Measurements from ENCODE around the gene TNF.
A peak's percentile ranks its signal among the peaks of the same experiment; 100 is the strongest.

TNF gene

GRCh38 chr6:31528821-31529328 is 46.5 kb upstream of the TNF start, which contains the start of gene MCCD1 (continued):
- no peak for TF ChIP-seq ZSCAN23 (tag by site-specific recombination; IDR thresholded peaks at IDR 0.05)
- TF ChIP-seq ZNF248 (tag by site-specific recombination; IDR thresholded peaks at IDR 0.05) = no peak
- TF ChIP-seq ZNF341 (tag by site-specific recombination; IDR thresholded peaks at IDR 0.05; ENCODE audit: low read depth) = peak; percentile 8; the same call in 1 of the 2 replicates
- no peak for TF ChIP-seq ZNF791 (tag by site-specific recombination; IDR thresholded peaks at IDR 0.05)
- TF ChIP-seq, protein P1, sequence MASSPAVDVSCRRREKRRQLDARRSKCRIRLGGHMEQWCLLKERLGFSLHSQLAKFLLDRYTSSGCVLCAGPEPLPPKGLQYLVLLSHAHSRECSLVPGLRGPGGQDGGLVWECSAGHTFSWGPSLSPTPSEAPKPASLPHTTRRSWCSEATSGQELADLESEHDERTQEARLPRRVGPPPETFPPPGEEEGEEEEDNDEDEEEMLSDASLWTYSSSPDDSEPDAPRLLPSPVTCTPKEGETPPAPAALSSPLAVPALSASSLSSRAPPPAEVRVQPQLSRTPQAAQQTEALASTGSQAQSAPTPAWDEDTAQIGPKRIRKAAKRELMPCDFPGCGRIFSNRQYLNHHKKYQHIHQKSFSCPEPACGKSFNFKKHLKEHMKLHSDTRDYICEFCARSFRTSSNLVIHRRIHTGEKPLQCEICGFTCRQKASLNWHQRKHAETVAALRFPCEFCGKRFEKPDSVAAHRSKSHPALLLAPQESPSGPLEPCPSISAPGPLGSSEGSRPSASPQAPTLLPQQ (tag by site-specific recombination; IDR thresholded peaks at IDR 0.05) = no peak
- no peak for TF ChIP-seq ZNF24 (tag by site-specific recombination; IDR thresholded peaks at IDR 0.05)
- TF ChIP-seq ZNF768 (tag by site-specific recombination; IDR thresholded peaks at IDR 0.05) = no peak
- TF ChIP-seq, protein P2, sequence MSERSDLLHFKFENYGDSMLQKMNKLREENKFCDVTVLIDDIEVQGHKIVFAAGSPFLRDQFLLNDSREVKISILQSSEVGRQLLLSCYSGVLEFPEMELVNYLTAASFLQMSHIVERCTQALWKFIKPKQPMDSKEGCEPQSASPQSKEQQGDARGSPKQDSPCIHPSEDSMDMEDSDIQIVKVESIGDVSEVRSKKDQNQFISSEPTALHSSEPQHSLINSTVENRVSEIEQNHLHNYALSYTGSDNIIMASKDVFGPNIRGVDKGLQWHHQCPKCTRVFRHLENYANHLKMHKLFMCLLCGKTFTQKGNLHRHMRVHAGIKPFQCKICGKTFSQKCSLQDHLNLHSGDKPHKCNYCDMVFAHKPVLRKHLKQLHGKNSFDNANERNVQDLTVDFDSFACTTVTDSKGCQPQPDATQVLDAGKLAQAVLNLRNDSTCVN (tag by site-specific recombination; optimal IDR thresholded peaks at IDR 0.05) = peak; percentile 13
- TF ChIP-seq OVOL3 (tag by site-specific recombination; IDR thresholded peaks at IDR 0.05) = no peak
- no peak for TF ChIP-seq ZNF501 (tag by site-specific recombination; IDR thresholded peaks at IDR 0.05)
- TF ChIP-seq ZNF202 (tag by site-specific recombination; IDR thresholded peaks at IDR 0.05; ENCODE audit: borderline replicate concordance) = no peak
- TF ChIP-seq ZNF600 (tag by site-specific recombination; IDR thresholded peaks at IDR 0.05) = peak; percentile 16; the same call in 1 of the 2 replicates
- no peak for TF ChIP-seq ZBTB1 (tag by site-specific recombination; IDR thresholded peaks at IDR 0.05)

GRCh38 chr6:31529329-31530150 is 45.8 kb upstream of the TNF start:
- Histone ChIP-seq H3K4me1 (ENCODE audit: control insufficient read depth, insufficient read depth, low read length) (peaks cover 3% of the 10 kb centered on the region), H3K4me3 (ENCODE audit: low read depth, low read length) (no peak overlapping the region), H3K36me3 (ENCODE audit: control insufficient read depth in 2 of 2, insufficient read depth in 1 of 2, low read length in 2 of 2) (peaks cover 42 to 56% of the 10 kb centered on the region in 2 experiments), H3K27ac (ENCODE audit: extremely low read depth, low read depth, low read length) (no peak overlapping the region), H3K9me3 (ENCODE audit: control insufficient read depth, insufficient read depth, low read depth, low read length) (no peaks in the 10 kb centered on the region)
- CTCF ChIA-PET = interaction anchor here (0.6 to 2.7 kb wide), 7 partner anchors 12 to 70 kb away, joined by 3 to 26 read pairs (median 4); partner anchors contain the start of gene DDX39B
- POLR2A ChIA-PET = interaction anchor here (0.6 to 6.3 kb wide), 14 partner anchors 9 to 656 kb away, joined by 3 to 112 read pairs (median 6); partner anchors contain the start of genes C6orf47, DDX39B, HSPA1A and HSPA1B
- TF ChIP-seq ZNF350 (tag by site-specific recombination; IDR thresholded peaks at IDR 0.05) (no peak), ZFP69B (tag by site-specific recombination; IDR thresholded peaks at IDR 0.05) (peak; percentile 86), ZNF560 (tag by site-specific recombination; IDR thresholded peaks at IDR 0.05; ENCODE audit: borderline replicate concordance) (no peak), ZNF398 (tag by site-specific recombination; IDR thresholded peaks at IDR 0.05) (no peak), ZBTB48 (tag by site-specific recombination; IDR thresholded peaks at IDR 0.05) (no peak), BCL11A (tag by site-specific recombination; IDR thresholded peaks at IDR 0.05; ENCODE audit: low read depth) (no peak)
- TF ChIP-seq, protein P3, sequence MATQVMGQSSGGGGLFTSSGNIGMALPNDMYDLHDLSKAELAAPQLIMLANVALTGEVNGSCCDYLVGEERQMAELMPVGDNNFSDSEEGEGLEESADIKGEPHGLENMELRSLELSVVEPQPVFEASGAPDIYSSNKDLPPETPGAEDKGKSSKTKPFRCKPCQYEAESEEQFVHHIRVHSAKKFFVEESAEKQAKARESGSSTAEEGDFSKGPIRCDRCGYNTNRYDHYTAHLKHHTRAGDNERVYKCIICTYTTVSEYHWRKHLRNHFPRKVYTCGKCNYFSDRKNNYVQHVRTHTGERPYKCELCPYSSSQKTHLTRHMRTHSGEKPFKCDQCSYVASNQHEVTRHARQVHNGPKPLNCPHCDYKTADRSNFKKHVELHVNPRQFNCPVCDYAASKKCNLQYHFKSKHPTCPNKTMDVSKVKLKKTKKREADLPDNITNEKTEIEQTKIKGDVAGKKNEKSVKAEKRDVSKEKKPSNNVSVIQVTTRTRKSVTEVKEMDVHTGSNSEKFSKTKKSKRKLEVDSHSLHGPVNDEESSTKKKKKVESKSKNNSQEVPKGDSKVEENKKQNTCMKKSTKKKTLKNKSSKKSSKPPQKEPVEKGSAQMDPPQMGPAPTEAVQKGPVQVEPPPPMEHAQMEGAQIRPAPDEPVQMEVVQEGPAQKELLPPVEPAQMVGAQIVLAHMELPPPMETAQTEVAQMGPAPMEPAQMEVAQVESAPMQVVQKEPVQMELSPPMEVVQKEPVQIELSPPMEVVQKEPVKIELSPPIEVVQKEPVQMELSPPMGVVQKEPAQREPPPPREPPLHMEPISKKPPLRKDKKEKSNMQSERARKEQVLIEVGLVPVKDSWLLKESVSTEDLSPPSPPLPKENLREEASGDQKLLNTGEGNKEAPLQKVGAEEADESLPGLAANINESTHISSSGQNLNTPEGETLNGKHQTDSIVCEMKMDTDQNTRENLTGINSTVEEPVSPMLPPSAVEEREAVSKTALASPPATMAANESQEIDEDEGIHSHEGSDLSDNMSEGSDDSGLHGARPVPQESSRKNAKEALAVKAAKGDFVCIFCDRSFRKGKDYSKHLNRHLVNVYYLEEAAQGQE (tag by site-specific recombination; IDR thresholded peaks at IDR 0.05) = no peak
- TF ChIP-seq, protein P4, sequence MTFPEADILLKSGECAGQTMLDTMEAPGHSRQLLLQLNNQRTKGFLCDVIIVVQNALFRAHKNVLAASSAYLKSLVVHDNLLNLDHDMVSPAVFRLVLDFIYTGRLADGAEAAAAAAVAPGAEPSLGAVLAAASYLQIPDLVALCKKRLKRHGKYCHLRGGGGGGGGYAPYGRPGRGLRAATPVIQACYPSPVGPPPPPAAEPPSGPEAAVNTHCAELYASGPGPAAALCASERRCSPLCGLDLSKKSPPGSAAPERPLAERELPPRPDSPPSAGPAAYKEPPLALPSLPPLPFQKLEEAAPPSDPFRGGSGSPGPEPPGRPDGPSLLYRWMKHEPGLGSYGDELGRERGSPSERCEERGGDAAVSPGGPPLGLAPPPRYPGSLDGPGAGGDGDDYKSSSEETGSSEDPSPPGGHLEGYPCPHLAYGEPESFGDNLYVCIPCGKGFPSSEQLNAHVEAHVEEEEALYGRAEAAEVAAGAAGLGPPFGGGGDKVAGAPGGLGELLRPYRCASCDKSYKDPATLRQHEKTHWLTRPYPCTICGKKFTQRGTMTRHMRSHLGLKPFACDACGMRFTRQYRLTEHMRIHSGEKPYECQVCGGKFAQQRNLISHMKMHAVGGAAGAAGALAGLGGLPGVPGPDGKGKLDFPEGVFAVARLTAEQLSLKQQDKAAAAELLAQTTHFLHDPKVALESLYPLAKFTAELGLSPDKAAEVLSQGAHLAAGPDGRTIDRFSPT (tag by site-specific recombination; IDR thresholded peaks at IDR 0.05) = 0 out of 2 replicates have a peak, but pooled peaks have one; percentile 19
